Measurements from ENCODE around the gene TCF7L2.

The TCF7L2 gene

DNA sequence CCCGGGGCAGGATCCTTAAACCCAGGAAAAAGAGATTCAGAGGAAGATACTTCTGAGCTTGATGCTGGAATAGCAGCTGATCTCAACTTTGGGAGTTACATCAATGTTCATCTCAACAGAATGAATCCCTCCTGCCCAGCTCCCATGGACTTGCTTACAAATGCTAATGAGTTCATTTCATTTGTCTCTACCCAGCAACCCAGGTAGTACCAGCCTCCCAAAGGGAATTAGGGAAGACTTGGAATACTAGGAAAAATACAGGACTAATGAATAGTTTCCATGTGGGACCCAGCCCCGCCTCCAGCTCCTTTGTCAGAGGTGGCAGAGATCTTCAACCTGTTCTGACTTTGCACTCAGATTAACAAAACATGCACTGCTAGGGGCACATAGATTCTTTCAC lies 22.1 kb upstream of the TCF7L2 start:
- Histone ChIP-seq H3K27me3 (ENCODE audit: control insufficient read depth, low read length) (no peaks in the 10 kb centered on the region), H3K79me2 (ENCODE audit: control insufficient read depth, low read length) (no peaks in the 10 kb centered on the region), H3K9me3 (ENCODE audit: control insufficient read depth, insufficient read depth, low read length) (no peaks in the 10 kb centered on the region), H3K4me2 (ENCODE audit: low read length) (no peak overlapping the region), H3K4me1 (ENCODE audit: control insufficient read depth, low read length) (0 out of 2 replicates have a peak, but pooled peaks cover 3% of the 10 kb centered on the region), H3F3A (ENCODE audit: control insufficient read depth, insufficient read depth) (no peaks in the 10 kb centered on the region), H3K36me3 (ENCODE audit: control insufficient read depth, low read length) (no peaks in the 10 kb centered on the region), H4K20me1 (ENCODE audit: control insufficient read depth, insufficient read depth, low read depth, low read length) (no peaks in the 10 kb centered on the region), H3K9me2 (replicated peaks; ENCODE audit: control insufficient read depth, low read length) (no peaks in the 10 kb centered on the region), H3K27ac (ENCODE audit: low read depth, low read length) (no peak overlapping the region), H3K4me3 (ENCODE audit: low read length) (no peak overlapping the region)
- TF ChIP-seq CTCF (IDR thresholded peaks at IDR 0.05; ENCODE audit: low read depth, low read length, poor library complexity, severe bottlenecking), result no peak
- no peak for TF ChIP-seq EZH2phosphoT487 (IDR thresholded peaks at IDR 0.05; ENCODE audit: borderline replicate concordance, low read length)

- no peaks in the 10 kb centered on the region for H3K9me3 ChIP-seq (ENCODE audit: control insufficient read depth, insufficient read depth, low read length)
- H3K4me3 ChIP-seq (ENCODE audit: low read length), result no peak overlapping the region
- H4K20me1 ChIP-seq (ENCODE audit: control insufficient read depth, insufficient read depth, low read depth, low read length), result no peaks in the 10 kb centered on the region
- H3K9me2 ChIP-seq (replicated peaks; ENCODE audit: control insufficient read depth, low read length), result no peaks in the 10 kb centered on the region
- no peaks in the 10 kb centered on the region for H3K27me3 ChIP-seq (ENCODE audit: control insufficient read depth, low read length)
- H3K79me2 ChIP-seq (ENCODE audit: control insufficient read depth, low read length), result no peaks in the 10 kb centered on the region
- 0 out of 2 replicates have a peak, but pooled peaks cover 3% of the 10 kb centered on the region for H3K4me1 ChIP-seq (ENCODE audit: control insufficient read depth, low read length)
- TF ChIP-seq EZH2phosphoT487 (IDR thresholded peaks at IDR 0.05; ENCODE audit: borderline replicate concordance, low read length), result no peak
- TF ChIP-seq CTCF (IDR thresholded peaks at IDR 0.05; ENCODE audit: low read depth, low read length, poor library complexity, severe bottlenecking), result no peak
- no peak overlapping the region for H3K27ac ChIP-seq (ENCODE audit: low read depth, low read length)
- no peaks in the 10 kb centered on the region for H3F3A ChIP-seq (ENCODE audit: control insufficient read depth, insufficient read depth)
- no peak overlapping the region for H3K4me2 ChIP-seq (ENCODE audit: low read length)
- H3K36me3 ChIP-seq (ENCODE audit: control insufficient read depth, low read length), result no peaks in the 10 kb centered on the region
These were observed 17.4 kb upstream of the TCF7L2 start for GRCh38 chr10:112932658-112933057.

GRCh38 chr10:112934193-112934592 lies 15.9 kb upstream of the TCF7L2 start:
- Histone ChIP-seq H3K4me2 (ENCODE audit: low read length) (no peak overlapping the region), H3K36me3 (ENCODE audit: control insufficient read depth, low read length) (no peaks in the 10 kb centered on the region), H3F3A (ENCODE audit: control insufficient read depth, insufficient read depth) (no peaks in the 10 kb centered on the region), H3K9me2 (replicated peaks; ENCODE audit: control insufficient read depth, low read length) (no peaks in the 10 kb centered on the region), H3K27ac (ENCODE audit: low read depth, low read length) (no peak overlapping the region), H3K4me1 (ENCODE audit: control insufficient read depth, low read length) (0 out of 2 replicates have a peak, but pooled peaks cover 3% of the 10 kb centered on the region), H4K20me1 (ENCODE audit: control insufficient read depth, insufficient read depth, low read depth, low read length) (no peaks in the 10 kb centered on the region), H3K9me3 (ENCODE audit: control insufficient read depth, insufficient read depth, low read length) (no peaks in the 10 kb centered on the region), H3K4me3 (ENCODE audit: low read length) (no peak overlapping the region), H3K27me3 (ENCODE audit: control insufficient read depth, low read length) (no peaks in the 10 kb centered on the region), H3K79me2 (ENCODE audit: control insufficient read depth, low read length) (no peaks in the 10 kb centered on the region)
- no peak for TF ChIP-seq EZH2phosphoT487 (IDR thresholded peaks at IDR 0.05; ENCODE audit: borderline replicate concordance, low read length)
- no peak for TF ChIP-seq CTCF (IDR thresholded peaks at IDR 0.05; ENCODE audit: low read depth, low read length, poor library complexity, severe bottlenecking)

Measured in DOHH2 (cell line).